CD4-positive, alpha-beta T cell treated with Interleukin-15 for 1 hour (primary cell): Measurements from ENCODE around the gene TAF5L.
"Not testable (repeated sequence)": the region's sequence is repeated elsewhere in the genome, so short reads cannot be mapped to it uniquely, and the experiment has no call there.

ENCODE experiments used
- DNase-seq: peaks from one replicate; pipeline ENCODE4 v3.0.0-alpha.2; 2020

TAF5L gene

DNA sequence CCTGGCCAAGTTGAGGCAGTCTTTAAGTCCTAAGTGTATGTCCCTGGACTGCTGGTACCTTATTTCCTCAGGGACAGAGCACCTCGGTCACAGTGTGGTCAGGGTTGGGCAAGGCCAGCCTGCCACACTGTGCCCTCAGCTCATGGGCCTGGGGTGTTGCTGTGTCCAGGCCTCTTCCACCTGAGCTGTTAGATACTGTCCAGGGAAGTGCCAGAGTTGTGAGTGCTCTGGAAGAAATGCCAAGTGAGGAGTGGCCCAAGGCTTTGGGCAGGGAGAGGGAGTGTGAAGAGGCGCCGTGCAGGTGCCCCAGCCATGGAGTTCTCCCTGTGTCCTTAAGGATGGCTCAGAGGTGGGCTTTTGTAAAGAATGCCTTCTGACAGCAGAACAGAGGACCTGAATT, 15.4 kb upstream of the TAF5L start:
- DNase-seq = no peak

DNA sequence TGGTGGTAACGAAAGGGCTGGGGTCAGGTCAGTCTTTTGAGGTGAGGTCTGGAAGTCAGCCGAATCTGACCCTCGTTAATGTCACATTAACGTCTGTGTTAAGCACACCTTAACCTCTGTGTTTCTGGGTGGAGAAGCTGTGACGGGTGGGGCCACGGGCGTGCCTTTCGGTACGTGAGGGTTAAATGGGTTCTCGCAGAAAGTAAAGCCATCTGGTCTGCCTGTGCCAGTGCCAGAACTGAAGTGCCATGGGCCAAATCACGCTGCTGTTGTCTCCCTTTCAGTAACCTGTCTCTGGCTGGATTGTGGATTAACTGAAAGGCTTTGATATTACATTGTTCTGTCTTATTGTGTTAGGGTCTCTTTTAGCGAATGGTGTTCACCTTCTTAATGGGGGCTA, 14.5 kb upstream of the TAF5L start:
- no peak for DNase-seq

DNA sequence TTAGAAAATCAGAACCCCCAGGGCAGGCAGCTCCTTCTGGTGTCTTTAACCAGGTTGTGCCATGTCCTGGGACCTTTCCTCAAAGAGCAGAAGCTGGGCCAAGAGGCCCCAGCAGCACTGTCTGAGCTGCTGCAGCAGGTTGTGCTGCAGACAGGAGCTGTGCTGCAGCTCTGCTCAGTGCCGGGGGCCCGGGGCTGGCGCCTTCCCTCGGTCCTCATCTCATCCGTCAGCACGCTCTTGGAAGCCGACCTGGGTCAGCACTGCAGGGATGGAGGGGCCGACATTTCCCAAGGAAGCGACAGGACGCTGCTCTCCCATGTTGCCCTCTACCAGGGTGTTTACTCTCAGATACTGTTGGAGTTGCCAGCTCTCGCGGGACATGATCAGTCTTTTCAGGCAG, 11.8 kb upstream of the TAF5L start:
- DNase-seq = no peak

DNA sequence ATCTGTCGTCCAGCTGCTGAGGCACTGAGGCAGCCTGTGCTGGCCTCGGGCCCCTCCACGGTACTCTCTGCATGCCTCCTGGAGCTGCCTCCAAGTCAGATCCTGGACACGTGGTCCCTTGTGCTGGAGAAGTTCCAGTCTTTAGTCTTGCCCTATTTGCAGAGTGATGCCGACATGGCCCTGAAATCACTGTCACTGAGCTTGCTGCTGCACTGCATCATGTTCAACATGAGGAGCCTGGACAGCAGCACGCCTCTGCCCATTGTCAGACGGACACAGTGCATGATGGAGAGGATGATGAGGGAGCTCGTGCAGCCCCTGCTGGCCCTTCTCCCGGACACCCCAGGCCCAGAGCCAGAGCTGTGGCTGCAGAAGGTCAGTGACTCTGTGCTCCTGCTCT, 10.1 kb upstream of the TAF5L start:
- DNase-seq = no peak

DNA sequence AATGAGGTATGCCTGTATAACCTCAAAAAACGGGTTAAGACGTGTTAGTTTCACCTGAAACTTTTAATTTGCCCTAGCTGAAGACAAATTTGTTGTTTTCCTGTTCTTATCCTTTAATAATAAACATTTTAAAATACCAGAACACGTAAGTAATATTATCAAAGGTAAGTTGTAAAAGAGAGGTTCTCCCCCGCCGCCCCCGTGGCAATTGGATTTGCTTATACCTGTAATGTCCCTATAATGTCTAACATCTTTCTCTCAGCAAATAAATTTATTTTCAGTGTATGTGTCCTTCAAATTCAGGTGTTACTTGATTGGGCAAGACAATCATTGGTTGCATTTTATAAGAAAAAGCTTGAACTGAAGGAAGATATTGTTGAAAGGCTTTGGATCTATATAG, 6.0 kb upstream of the TAF5L start:
- no peak for DNase-seq

DNA sequence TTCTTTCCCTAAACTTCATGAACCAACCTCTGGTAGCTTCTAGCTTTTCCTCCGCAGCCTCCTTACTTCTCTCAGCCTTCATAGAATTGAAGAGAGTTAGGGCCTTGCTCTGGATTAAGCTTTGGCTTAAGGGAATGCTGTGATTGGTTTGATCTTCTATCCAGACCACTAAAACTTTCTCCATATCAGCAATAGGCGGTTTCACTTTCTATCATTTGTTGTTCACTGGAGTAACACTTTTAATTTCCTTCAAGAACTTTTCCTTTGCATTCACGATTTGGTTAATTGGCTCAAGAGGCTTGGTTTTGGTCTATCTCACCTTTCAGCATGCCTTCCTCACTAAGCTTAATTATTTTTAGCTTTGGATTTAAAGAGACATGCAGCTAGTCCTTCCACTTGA, 5.2 kb upstream of the TAF5L start:
- no peak for DNase-seq

DNA sequence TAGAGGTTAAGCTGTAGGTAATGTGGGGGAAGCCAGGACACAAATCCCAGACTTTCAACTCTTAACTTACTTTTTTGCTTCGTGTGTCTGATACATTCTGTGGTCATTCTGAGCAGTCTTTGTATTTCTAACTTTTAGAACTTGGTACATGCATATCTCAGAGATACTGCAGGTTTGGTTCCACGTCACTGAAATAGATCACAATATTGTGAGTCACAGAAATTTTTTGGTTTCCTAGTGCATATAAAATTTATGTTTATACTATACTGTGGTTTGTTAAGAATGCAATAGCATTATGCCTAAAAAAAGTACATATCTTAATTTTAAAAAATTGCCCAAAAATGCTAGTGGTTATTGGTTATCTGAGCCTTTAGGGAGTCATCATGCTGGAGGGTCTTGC, 3.3 kb upstream of the TAF5L start:
- DNase-seq = no peak

DNA sequence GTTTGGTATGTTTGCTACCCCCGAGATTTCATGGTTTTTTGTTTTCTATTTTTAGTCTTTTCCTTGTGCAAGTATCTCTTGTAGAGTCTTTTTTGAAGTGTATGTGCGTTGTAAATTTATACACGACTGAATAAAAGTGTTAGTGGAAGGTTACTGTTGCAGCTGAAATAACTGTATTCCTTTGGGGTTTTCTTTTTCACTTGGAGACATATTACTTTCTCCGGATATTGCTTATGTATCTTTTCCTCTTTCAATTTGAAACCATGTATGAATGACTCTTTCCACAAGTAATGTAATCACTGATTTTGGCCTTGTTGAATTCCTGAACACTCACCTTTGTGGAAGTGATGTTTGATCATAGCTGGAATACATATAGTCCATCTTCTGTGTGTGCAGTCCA, 1.1 kb upstream of the TAF5L start:
- DNase-seq = no peak

DNA sequence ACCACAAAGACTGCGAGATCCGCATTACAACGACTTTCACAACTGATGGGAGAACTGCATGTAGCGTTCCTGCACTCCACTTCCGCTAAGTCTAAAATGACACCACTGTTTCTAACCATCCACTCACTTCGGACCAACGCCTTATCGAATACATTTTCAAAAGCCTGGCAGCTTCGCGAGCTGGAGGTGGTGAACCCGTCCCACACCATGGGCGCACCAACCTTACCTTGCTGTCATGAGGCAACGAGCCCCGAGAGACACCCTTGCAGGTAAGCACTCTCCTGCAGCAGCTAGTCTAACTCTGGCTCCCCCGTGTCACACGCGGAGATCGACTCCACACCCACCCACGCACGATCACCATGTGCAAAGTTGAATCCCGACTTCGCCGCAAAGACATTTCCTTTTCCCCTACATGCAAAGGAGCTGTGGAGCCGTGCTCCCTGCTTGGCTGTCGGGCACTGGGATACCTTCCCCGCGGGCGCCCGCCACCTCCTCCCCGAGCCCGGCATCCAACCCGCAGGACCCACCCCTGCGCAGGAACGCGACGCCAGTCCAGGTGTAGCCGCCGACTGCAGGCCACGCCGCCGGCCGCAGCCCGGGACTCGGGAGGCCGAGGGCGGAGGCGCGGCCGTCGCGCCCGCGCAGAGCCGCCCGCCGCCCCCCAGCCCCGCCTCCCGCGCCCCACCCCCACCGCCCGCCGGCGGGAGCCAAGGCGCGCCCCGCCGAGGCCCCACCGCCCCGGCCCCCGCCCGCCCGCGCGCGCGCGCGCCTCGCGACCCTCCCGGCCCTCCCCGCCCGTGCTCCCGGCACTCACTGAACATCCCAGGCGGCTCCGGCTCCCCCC, 629 bp downstream of the TAF5L start:
- DNase-seq = no peak

DNA sequence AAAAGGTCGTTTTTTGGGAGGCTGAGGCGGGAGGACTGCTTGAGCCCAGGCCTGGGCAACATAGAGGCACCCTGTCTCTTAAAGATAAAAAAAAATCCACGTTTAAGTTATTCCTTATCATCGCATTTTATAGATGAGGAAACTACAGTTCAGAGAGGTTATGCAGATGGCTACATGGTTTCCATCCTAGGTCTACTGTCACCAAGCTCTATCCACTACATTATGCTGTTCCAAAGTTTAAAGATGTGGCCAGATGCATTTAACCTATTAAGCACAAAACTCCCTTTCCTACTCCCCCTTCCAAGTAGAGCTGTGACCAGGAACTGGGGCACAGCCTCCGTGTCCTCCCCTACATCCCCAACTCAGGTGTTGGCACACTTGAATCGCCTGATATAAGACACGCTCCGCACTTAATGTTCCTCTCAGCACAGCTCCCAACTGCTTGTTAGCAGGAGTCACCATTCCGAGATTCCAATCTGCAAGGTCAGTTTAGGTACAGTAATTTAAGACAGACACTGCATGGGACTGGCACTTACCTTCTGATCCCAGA, 1.3 kb downstream of the TAF5L start:
- no peak for DNase-seq

DNA sequence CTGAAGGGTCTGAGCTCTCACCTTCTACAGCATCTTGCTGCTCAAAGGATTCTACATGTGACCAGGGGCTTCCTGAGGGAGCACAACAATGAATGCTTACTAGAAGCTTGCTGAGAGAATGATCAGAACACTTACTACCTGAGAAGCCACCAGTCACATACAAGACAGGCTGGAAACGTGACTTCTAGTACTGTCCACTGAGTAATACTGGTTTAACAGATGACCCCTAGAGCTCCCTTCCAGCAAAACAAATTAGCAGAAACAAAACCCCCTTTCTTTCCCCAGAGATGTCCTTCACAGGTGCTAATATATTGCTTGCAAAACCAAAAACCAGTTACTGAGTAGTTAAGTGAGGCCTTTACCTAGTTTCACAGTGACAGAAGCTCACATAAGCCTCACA, 2.1 kb downstream of the TAF5L start:
- no peak for DNase-seq

DNA sequence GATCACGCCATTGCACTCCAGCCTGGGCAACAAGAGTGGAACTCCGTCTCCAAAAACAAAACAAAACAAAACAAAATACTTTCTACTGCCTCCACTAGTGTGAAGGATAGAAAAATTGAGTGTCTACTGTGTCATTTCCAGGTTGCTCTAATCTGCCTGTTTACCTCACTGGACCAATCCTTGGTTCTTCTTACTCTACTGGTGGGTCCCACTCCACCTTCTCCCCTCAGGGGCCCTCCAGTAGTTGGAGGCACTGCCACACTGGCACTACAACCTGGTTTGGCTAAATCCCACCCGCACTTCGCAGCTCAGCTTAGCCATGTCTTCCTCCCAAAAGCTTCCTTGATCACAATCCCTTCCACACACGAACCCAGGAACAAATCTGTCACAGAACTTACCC, 2.7 kb downstream of the TAF5L start:
- DNase-seq = no peak

DNA sequence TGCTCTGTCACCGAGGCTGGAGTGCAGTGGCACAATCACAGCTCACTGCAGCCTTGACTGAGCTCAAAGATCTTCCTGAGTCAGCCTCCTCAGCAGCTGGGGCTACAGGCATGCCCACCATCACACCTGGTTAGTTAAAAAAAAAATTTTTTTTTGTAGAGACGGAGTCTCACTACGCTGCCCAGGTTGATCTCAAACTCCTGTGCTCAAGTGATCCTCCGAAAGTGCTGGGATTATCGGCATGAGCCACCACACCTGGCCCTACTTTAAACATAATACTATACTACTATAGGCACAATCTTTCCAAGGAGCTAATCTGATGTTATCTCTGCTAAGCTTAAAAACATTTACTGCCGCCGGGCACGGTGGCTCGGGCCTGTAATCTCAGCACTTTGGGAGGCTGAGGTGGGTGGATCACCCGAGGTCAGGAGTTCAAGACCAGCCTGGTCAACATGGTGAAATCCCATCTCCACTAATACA, 3.2 kb downstream of the TAF5L start:
- DNase-seq = not testable (repeated sequence)

DNA sequence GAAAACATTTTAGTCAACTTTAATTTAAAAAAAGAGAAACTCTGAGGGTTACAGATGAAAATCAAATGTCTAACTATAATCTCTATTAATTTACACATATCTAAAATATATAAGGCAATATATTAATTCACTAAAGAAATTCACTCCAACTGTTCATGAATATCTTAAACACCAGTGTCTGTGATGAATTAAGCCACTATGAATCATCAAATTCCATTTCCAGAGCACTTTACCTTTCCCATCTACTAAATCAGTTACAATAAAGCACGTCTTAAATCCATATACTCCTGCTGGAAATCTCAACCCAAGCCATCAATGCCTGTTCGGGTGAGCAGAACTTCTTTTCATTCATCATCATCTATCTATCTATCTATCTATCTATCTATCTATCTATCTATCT, 4.3 kb downstream of the TAF5L start:
- DNase-seq = no peak

DNA sequence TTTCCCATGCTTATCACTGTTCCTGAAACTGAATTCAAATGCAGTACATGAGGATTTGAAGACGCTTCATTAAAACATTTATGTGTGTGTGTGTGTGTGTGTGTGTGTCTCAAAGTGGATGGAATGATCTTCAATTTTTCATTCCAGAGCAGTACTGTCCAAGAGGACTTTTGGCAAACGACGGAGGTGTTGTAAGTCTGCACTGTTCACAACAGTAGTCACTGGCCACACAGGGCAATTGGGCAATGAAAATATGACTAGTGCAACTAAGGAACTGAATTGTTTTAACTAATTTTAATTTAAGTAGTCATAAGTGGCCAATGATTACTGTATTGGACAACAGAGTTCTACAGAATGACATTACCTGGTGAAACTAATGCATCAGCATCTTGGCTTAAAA, 5.0 kb downstream of the TAF5L start:
- no peak for DNase-seq

DNA sequence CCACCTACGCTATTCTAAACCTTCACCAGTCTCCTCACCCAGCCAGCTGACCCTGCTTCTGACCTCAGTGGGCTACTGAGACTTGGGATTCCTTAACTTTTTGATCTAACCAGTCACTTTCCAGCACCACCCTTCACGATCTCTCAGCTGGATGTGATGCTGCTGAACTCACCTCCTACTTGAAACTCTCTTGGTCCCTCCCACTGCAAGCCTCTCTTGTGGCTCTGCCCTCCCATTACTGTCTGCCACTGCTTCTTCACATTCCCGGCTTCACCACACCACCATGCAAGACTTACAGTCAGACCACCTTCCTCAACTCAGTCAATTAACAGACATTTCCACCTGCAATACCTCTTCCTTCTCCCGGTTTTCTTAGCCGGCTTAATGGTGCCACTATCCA, 6.3 kb downstream of the TAF5L start:
- no peak for DNase-seq

DNA sequence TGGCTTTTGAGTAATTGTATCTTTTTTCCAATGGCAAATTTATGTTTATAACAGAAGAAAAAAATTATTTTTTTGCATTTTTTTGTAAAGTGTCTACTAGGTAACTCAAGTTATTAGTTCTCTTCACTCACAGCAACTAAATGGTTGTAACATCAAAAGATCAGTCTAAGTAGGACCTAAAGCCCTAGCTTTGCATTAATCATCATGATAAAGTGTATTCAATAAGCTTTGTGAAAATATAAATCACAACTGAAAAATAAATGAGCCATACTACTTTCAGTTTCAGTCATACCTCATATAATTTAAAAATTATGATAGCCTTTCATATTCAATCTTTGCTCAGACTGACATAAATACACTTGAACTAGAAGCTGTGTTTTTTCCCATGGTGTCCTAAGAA, 6.9 kb downstream of the TAF5L start:
- no peak for DNase-seq

DNA sequence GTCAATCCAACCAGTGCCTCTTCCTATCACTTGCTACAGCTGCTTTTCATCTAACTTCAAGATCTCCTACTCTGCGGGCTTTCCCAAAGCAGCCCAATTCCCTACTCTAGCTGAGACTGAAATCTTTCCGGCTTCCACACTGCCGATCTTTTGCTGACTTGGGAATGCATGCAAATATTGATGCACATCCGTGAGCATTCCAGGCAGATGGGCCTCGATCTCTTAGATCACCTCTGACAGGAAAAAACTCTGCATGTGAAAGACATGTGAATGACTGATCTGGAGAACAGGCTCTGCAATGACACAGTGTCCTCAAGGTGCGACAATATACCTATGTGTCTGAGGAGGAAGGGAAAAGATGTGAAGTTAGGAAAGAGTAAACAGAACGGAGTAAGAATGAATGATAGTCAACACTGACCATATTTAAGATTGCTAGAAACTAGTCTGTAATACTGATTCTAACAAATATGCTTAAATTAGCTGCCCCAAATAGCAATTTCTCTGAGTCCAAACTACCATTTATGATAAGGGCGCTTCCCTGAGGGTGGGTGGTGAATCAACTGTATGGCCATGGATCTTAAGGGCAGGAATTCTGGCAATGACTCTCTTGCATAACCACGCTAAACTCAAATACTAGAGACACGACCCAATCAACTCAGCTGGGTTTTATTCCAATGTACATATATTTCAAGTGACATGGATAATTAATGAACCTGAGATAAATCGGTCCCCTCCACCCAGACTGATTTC, 8.4 kb downstream of the TAF5L start:
- no peak for DNase-seq

DNA sequence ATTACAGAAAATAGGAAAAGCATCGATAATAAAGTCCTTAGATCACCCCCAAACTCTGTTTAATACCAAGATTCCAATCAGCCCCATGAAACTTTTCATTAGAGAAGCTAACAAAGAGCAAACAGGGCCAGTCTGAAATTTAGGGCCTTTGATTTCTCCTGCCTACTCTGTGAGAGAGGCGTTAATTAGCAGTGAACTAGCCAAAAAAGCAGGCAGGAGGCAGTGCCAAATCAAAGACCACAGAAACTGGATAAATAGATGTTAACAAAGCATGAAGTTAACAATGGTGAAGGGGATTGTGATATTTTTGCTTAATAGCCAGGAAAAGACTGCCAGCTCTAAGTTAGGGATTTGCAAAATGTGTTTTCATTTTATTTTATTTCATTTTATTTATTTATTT, 11.2 kb downstream of the TAF5L start:
- DNase-seq = no peak

DNA sequence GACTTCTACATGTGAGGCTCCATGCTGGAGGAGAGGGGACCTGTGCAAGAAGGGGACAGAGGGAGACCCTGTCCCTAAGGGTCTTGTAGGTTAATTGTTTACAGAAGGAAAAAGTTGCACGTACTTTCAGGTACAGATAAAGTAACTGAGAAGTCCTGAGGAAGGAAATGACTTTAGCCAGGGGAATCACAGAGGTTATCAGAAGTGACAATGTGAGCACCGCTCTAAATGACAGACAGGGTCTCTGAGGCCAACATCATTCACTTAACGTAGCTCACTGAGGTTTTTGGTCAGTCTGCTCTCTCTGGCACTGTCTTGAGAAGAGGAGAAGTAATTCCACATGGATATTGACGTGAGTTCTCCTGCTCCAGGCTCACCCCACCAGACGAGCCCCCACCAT, 12.0 kb downstream of the TAF5L start:
- no peak for DNase-seq

DNA sequence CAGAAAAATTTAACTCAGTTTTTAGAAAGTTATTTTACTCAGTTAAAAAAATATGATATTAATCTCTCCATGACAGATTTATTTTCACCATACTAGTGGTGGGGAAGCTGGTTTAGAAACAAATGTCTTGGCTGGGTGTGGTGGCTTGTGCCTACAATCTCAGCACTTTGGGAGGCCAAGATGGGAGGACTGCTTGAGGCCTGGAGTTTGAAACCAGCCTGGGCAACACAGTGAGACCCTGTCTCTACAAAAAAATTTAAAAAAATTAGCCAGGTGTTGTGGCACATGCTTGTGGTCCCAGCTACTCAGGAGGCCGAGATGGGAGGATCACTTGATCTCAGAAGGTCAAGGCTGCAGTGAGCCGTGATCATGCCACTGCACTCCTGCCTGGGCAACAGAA, 17.3 kb downstream of the TAF5L start:
- DNase-seq = no peak

DNA sequence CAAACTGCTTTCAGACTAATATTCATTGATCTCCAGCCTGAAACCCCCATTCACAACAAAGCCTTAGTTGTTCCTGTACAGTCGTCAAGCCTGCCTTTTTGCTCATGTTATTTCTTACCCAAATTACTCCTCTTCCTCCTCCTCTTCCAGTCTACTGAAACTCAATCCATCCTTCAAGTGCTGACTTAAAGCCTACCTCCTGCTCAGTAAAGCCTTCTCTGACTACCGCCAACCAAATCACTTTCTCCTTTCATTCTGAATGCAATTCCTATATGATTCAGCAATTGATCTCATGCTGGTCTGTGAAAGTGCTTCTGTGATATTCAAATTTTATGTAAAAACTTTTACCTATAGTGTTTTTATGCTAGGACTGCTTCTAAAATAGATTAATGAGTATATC, 18.6 kb downstream of the TAF5L start:
- DNase-seq = no peak

DNA sequence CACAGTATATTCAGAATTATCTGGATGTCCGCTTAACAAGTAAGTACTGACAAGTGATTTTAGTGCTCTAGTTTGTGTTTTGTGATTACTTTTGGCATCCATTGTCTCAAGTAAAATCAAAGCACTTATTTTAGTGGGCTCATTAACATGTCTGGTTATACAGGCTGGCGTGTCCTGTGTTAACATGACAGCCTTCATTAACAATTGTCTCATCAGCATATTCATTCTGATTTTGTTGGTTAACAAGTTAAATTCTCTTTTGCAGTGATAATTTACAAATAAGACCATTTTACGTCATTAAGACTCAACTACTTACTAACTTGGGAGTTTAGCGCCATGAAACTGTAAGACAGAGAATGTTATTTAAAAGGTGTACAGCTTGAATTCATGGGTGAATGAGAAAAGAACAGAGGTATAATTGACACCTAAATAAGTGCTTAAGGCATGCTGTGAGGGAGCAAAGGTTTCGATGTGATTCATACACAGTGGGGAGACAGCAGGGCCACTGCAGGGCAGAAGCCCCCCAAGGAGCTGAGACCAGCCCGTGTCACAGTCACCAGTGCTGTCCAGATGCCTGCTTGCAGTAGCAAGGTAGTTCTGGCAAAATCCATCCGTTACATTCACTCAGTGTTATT, 22.4 kb downstream of the TAF5L start:
- no peak for DNase-seq

DNA sequence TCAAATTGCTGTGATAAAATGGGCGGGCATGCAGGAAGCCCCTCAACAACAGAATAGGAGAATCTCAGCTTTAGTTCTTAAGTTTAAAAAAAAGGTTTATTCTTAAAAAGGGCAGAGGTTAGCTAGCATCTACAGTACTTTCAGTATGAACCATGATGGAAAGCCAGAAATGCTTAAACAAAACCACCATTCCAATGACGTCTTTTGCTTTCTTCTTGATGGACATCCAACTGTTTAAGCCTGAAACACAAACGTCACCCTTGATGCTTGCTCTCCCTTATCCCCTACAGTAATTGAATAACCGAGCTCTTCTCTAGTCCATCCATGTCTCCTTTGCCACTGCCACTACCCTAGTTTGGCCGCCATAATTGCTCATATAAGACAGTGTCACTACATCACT, 25.7 kb downstream of the TAF5L start:
- no peak for DNase-seq
